NCI-H82 (cell line): Measurements from ENCODE around the gene STK4.
"Not testable (repeated sequence)": the region's sequence is repeated elsewhere in the genome, so short reads cannot be mapped to it uniquely, and the experiment has no call there.

Experiments
- DNase-seq: peaks from one replicate; lab custom pipeline; 2025; lab: John Stamatoyannopoulos, UW

STK4 gene

DNA sequence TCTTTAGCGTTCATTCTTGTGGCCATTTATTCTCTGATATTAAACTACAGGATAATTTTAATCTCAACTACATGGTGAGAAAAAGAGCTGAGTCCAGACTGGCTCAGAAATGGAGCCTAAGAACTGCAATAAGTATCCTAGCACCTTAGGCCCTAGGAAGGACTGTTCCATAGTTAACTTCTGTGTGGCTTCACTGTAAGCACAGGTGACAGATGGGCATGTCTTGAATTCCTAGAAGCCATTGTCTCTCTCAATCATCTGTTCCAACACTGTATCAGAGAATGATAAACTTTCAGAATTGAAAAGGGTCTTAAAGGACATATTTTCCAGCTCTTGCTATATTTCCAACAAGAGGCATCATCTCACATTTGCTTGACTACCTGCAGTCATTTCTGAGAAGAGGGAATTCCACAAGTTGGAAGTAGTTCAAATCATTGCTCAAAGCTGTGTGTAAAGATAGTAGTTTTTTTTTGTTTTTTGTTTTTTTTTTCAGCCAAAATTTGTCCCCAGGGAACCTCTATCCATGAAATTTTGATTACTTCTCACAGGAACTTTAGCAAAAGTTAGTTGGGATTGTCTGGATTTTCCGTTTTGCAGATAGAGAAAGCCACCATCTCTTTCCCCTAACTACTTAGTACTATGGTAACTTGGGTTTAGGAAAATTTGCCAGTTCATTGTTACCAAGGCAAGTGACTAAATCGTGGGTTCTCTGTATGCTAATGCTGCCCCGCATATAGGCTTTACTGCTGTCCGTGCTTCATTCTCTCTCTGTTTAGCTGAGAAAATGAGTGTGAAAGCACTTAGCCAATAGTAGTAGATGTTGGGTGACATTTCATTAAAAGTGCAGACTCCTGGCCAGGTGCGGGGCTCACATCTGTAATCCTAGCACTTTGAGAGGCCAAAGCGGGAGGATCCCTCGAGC lies 87.4 kb downstream of the STK4 start:
- DNase-seq: no peak

DNA sequence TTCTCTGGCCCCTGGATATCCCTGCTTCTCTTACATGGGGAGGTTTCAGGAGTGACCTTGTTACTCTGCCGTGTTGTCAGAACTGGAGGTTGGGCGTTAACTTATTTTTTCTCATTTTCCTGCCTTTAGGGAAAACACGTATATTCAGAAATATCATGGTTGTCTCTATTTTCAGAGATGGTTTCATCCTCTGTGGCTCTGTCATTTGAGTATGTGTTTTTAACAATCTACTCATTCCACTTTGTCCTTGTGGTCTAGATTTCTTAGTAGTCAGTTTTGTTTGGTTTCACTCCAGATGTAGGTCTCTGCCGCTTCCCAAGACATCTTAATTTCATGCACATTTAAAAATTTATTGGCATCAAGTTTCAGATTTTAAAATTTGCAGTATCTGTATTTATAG lies 88.7 kb downstream of the STK4 start:
- no peak for DNase-seq

DNA sequence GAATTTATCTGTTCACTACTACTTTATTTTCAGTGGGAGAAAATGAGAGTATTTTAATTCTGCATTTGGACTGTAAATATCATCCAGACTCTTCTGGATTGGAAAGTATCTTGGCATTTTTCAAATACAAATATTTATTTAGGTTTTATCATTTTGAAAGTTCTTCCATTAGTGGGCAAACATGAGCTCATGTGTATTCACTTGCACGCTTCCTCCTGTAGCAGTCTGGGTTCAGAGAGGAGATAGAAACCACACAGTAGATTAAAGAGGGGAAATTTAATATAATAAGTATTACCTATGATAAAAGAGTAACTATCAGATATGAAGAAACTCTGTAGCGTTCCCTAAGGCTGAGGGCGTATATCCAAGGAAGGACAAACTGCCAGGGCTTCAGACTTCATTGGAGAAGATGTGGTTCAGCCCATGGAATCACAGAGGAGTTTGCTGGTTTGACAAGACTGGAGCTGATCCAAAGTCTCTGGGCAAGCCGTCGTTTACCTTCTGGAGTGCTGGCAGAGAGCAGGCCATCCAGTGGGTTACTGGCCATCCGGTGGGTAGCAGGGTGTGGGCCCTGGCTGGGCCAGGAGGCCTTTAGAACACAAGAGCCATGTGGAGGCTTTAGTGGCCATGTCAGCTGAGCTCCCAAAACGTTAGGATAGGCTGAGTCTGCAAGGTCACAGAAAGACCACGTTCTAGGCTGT lies 90.3 kb downstream of the STK4 start:
- DNase-seq: no peak

DNA sequence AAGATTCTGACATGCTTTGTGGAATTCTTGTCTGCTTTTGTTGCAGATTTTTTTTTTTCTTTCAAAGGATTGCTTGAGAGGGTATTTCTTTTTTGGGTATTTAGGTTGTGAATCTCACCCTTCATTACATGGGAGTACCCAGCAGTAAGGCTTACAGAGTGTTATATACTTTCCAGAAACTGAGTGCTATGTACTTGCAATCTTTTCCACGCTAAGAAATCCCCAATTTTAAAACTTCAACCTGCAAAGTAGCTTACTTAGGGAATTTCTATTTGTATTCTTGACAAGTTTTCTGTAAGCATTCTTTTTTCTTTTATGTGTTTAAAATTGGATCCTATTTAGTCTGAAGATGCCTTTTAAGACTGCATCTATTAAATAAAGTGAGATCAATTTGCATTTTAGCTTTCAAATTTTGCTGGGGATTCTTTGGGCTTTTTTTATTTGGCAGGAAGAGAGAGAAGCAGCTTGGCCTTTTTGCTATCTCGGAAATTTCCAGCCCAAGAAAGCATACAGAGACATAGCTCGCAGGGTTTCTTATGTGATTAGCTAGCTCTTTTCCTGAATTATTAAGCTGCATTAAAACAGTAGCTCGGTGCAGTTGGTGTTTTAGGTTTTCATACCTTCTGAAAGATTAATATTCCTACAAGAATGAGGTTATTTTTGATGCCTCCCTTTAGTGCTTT lies 92.0 kb downstream of the STK4 start:
- DNase-seq: no peak

DNA sequence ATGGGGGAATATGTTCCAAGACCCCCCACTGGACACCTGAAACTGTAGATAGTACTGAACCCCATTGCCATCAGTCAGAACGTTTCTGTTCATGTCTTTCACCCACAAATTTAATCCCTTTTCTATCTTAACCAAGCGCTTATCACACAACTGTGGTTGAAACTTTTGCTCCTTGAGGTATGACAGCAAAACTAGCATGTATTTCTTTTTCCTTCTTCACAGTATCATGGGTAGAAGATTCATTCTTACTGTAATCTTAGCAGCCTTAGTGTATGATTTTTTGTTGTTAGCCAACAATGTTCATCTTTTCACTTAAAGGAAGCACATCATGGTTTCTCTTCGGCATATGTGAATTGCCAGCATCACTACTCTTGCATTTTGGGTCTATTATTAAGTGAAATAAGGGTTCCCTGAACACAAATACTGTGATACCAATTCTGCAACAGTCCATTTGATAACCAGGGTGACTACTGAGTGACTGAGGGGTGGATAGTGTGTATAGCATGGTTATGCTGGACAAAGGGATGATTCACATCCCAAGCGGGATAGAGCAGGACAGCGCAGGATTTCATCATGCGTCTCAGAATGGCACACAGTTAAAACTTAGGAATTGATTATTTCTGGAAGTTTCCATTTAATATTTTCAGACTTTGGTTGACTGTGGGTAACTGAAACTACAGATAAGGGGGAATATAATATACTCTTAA lies 92.9 kb downstream of the STK4 start:
- no peak for DNase-seq

DNA sequence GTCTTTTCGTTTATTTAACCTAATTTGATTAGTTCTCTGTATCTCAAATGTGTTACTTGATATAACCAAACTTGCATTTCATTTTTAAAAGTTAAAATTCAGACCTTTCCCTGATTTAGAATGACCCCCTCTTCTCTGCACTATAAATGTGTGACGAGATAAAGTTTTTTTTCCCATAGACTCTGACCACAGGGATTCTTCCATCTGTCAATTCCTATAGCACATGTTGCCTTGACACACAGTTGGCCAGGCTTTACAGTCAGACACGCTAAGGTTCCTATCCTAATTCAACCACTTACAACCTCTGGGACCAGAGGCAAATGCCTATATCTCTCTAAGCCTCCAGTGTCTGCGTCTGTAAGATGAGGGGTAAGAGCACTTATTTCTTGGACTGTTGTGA lies 94.0 kb downstream of the STK4 start:
- peak; percentile 52 for DNase-seq

DNA sequence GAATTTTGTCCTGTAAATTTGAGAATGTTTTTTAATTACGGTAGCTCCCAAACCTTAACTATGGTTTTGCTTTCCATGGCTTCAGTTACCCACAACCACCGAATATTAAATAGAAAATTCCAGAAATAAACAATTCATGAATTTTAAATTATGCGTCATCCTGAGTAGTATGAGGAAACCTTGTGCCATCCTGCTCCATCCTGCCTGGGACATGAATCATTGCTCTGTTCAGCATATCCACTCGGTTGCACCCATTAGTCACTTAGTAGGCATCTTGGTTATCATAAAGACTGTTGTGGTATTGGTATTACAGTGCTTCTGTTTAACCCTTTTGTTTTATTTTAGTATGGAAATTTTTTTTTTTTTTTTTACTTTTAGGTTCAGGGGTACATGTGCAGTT lies 94.9 kb downstream of the STK4 start:
- no peak for DNase-seq

DNA sequence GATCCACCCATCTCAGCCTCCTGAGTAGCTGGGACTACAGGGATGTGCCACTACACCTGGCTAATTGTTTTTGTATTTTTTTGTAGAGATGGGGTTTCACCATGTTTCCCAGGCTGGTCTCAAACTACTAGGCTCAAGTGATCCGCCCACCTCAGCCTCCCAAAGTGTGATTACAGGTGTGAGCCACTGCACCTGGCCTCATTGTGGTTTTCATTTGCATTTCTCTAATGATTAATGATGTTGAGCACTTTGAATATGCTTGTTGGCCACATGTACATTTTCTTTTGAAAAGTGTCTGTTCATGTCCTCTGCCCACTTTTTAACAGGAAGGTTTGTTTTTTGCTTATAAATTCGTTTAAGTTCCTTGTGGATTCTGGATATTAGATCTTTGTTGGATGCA lies 96.8 kb downstream of the STK4 start:
- not testable (repeated sequence) for DNase-seq

DNA sequence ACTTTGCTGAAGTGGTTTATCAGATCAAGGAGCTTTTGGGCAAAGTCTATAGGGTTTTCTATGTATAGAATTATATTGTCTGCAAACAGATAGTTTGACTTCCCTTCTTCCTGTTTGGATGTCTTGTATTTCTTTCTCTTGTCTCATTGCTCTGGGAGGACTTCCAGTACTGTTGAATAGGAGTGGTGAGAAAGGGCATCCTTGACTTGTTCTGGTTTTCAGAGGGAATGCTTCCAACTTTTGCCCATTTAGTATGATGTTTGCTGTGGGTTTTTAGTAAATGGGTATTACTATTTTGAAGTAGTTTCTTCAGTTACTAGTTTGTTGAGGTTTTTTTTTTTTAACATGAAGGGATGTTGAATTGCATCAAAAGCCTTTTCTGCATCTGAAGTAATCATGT lies 98.5 kb downstream of the STK4 start:
- no peak for DNase-seq

DNA sequence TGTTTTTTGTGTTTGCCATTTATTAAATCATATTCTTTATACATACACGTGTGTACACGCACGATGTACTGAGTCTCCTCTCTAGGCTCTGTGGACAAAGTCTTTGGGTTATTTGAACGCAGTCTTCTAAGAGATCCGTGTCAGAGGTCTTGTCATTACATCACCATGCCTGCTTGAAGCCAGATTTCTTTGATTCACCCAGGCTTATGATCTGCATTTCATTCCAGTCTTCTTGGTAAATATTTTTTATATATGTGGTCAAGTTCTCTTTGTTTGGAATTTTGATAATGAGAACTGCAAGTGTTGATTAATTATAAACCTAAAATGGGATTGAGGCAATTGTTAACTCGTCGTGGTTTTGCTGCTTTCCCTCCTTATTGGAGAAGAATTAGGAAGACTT lies 100.1 kb downstream of the STK4 start:
- DNase-seq: no peak

DNA sequence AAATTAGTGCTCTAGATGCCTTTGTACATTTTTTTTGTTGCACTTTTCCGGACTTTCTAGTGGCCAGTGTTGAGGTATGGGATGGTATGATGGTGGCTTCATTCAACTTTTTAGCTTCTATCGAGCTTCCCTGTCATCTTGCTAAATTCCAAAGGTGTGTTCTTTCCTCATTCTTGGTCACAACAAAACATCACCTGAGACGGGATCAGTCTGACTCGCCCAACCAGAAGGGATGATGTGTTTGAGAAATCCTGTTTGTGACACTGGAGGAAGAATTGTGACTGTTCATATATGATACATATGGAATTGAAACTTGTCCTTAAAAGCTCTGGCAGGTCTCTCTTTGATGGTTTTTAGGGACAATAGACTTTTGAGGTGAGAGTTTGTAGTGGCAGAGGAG lies 100.8 kb downstream of the STK4 start:
- no peak for DNase-seq

DNA sequence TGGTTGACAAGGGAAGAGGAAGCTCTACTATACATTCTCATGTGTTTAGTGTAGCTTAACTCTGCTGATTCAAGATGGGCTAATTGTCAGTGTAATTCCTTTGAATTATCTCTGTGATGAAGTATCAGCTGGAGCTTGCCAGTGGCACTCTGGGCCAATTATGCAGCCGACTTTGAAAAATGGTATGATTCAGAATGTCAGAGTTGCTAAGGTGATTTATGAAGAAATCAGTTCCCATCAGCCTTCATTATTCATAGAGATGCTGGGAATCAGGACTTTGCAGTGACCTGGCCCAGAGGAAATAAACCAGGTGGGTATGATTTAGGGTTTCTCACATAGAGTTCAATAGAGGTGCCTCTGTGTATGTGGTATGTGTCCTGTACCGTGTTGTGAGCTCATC lies 101.2 kb downstream of the STK4 start:
- DNase-seq: no peak

DNA sequence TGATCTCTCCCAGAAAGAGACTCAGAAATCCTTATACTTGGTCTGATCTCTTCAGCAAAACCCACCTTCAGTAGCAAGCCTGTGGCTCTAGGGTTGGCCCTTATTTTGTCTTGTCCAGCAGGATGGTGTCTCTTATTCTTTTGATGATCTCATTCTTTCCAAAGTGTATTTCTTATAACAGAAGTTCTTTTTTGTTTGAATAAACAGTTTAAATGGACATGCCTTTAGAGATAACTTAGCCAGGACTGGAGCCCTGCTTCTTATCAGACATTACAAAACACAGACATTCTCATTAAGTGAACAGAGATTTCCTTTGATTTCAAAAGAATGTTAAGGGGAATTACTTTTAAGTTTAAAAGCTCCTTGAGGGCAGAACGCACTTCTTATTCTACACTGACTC lies 102.9 kb downstream of the STK4 start:
- no peak for DNase-seq

DNA sequence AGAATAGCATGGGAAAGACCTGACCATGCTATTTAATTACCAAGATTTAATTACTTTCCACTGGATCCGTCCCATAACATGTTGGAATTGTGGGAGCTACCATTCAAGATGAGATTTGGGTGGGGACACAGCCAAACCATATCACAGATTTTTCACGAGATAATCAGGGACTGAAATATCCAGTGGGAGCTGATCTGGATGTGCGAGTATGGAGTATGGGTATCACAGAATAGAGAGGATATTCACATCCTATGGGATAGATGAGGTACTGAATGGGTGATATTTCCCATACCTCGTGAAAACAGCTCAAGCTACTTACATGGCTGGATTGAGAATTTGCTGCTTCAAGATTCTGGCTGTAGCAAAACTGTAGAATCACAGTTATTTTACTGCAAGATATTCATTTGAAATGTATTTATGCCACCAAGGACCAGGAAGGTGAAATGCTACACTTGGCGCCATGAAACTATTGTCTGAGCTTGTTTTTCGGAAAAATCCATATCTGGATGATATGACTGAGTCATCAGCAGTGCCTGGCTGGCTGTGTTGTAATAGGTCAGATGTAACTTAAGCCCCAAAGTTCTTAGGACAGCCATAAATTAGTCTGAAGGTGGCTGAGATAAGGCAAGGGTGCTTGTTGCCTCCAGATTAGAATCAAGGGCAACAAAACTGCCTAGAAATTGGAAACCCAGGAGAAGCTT lies 104.8 kb downstream of the STK4 start:
- no peak for DNase-seq

DNA sequence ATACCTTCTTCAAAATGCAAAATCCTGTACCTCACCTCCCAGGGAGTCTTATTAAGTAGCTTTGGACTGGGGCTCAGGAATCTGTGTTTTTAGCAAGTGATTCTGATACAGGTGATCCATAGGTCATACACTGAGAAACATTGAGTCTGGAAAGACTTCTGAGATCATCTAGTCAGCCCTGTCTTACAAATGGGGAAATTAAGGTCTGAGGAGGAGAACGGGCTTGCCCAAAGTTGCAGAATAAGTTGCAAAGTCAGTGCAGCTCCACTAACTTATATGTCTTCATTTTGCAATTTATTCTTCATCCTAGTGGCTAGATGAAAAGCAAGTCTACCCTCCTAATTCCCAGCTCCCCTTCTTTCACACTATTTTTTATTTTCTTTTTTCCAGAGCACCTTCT lies 105.8 kb downstream of the STK4 start:
- DNase-seq: no peak

DNA sequence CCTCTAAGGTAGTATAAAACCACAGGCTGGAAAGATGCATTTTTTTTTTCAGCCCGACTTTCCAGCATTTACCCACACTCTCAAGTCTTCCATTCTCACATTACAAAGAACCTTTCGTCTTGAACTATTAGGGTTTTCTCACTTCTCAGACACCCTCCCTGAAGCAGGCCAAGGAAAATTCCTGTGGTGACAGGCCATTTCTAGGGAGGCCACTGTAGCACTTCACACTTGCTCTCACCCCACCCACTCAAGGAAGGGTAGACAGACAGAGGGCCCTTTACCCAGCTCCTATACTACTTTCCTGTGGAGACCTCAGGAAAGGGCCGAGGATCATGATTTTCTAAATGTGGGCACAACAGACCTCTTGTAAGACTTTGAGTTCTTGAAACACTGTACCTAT lies 106.9 kb downstream of the STK4 start:
- DNase-seq: no peak

DNA sequence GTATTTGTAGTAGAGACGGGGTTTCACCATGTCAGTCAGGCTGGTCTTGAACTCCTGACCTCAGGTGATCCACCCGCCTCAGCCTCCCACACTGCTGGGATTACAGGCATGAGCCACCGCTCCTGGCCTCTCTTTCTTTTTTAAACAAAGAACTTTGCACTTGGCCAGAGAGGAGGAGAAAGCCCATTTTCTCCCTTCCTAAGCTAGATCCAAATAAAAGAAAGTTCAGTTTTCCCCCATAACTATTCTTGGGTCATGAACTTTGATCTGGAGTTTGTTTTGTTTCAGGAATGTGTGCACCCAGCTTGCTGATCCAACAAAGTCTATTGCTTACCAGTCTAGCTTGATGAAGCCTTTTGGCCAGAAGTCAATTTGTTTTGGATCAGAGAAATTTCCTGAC lies 111.2 kb downstream of the STK4 start:
- no peak for DNase-seq

DNA sequence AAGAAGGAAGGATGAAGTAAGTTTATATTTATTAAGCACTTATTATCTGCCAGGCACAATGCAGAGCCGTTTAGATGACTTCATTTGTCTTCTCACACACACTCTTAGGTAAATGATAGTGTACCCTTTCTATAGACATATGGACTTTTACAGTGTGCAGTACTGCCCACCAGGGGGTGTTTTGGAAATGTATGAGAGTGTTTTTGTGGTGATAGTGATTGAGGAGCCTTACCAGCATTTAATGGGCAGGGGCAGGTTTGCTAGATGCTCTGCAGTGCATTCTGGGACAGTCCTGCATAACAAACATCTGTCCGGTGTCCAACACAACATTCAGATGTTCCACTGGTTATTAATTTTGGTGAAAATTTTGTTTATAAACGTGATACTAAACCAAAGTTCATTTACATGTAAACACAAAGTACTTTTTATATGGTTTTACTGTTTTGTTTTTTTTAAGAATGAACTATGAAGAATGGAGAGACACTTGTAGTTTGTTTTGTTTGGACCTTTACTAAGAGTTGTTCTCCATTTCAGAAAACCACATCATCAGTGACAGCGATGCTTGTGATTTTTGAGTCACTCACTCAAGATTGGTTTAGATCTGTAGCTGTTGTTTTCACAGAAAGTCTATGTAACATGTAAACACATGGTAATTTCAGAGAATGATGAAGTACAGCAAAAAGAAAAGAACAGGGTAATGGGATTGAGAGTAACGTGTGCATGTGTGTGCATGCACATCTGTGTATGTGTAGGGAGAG lies 114.7 kb downstream of the STK4 start:
- peak; percentile 61 for DNase-seq

DNA sequence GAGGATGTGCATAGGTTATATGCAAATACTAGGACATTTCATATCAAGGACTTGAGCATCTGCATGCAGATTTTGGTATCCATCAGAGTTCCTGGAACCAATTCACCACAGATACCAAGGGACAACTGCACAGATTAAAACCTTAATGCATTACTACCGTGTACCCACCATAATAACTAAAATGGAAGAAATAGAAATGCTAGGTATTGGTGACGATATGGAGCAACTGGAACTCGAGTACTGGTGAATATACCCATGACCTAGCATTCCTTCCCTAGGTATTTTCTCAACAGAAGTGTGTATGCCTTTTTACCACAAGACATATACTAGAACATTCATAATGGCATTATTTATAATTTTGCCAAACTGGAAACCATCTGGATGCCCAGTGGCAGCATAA lies 116.2 kb downstream of the STK4 start:
- DNase-seq: no peak

DNA sequence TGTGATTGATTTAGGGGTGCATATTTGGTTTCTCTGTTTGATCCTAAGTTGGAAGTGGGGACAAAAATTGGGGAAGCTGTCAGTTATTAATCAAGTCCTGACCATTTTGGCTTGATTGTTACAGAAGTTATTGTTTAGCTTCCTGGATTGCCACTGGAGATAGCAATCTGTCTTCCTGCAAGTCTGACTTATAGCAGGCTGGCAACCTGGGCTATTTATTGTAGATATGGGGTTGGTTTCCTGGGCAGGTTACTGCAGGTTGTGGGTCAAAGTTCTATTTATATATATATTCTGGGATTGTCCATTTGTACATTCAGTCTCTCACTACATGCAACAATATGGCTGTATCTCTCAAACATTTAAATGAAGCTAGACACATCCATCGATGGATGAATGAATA lies 116.8 kb downstream of the STK4 start:
- DNase-seq: no peak

DNA sequence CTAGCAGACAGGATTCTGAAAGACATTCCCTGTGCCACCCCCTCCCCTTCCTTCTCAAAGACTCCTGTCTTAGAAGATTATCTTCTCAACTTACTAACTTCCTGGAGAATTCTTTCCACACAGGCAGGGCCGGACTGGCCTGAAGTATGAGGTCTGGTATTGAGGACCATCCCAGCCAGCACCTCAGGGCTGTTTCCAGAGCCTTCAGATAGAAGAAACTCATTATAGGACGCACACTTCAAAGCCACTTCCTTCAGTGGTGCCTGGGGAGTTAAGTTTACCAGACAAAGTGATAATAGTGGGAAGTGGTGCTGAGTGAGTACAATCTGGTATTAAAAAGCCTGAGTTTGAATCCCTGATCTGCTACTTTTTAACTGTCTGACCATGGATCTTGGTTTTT lies 119.0 kb downstream of the STK4 start:
- no peak for DNase-seq
